EL (cell line): ENCODE results near the gene GRID2IP.

ENCODE experiments used
- DNase-seq: peaks from one replicate; pipeline ENCODE4 v3.0.0-alpha.2; 2016

GRID2IP gene

GRCh38 chr7:6559896-6560295, 8.6 kb upstream of the GRID2IP start:
- no peak for DNase-seq

GRCh38 chr7:6558837-6559236, 7.6 kb upstream of the GRID2IP start:
- DNase-seq: peak; percentile 73

GRCh38 chr7:6556196-6556595, 4.9 kb upstream of the GRID2IP start:
- DNase-seq: no peak

GRCh38 chr7:6554848-6555247, 3.6 kb upstream of the GRID2IP start:
- DNase-seq: no peak

- no peak for DNase-seq
Observed at GRCh38 chr7:6553448-6554044, 2.3 kb upstream of the GRID2IP start.

GRCh38 chr7:6547400-6547799, 3.9 kb downstream of the GRID2IP start:
- no peak for DNase-seq

GRCh38 chr7:6546498-6547251, 4.6 kb downstream of the GRID2IP start:
- no peak for DNase-seq

- no peak for DNase-seq
Observed at GRCh38 chr7:6545398-6546126, 5.7 kb downstream of the GRID2IP start.

GRCh38 chr7:6542368-6542767, 8.9 kb downstream of the GRID2IP start:
- DNase-seq: no peak

GRCh38 chr7:6536262-6537260, 14.7 kb downstream of the GRID2IP start:
- DNase-seq: peak; percentile 30

- no peak for DNase-seq
Observed at GRCh38 chr7:6533893-6534495, 17.3 kb downstream of the GRID2IP start.

GRCh38 chr7:6532516-6532915, 18.7 kb downstream of the GRID2IP start:
- DNase-seq: no peak

- DNase-seq: no peak
Observed at GRCh38 chr7:6531492-6532279, 19.6 kb downstream of the GRID2IP start.

- no peak for DNase-seq
Observed at GRCh38 chr7:6530626-6531491, 20.4 kb downstream of the GRID2IP start.

GRCh38 chr7:6529643-6530042, 21.6 kb downstream of the GRID2IP start:
- no peak for DNase-seq

GRCh38 chr7:6528401-6529130, 22.7 kb downstream of the GRID2IP start:
- no peak for DNase-seq

- DNase-seq: no peak
Observed at GRCh38 chr7:6526997-6527378, 24.3 kb downstream of the GRID2IP start.

GRCh38 chr7:6520163-6520981, 30.9 kb downstream of the GRID2IP start:
- no peak for DNase-seq
